PC-3 (cell line): ENCODE results near the gene GLRA2.

Experiments
- CTCF ChIP-seq: fragments of 300-600 bp; sonication (generic); conservative IDR thresholded peaks from 2 replicates; pipeline ENCODE4 v1.5.1; 2017; ENCODE audit warnings: antibody characterized with exemption, low read depth, mild to moderate bottlenecking, low read length
- EZH2 ChIP-seq: fragments of 300-600 bp; sonication (generic); IDR thresholded peaks from one replicate; pipeline ENCODE4 v1.6.1; 2017; ENCODE audit warnings: antibody characterized with exemption, mild to moderate bottlenecking, low read length; ENCODE audit not compliant: unreplicated experiment
- EZH2phosphoT487 ChIP-seq: fragments of 300-600 bp; sonication (generic); IDR thresholded peaks from 2 replicates; pipeline ENCODE4 v1.6.1; 2018; ENCODE audit warnings: mild to moderate bottlenecking, antibody characterized with exemption, low read length, borderline replicate concordance

GRCh38 chrX:14581081-14581480 is 51.7 kb downstream of the GLRA2 start:
- TF ChIP-seq CTCF: no peak
- TF ChIP-seq EZH2: no peak
- TF ChIP-seq EZH2phosphoT487: no peak
